Keratinocyte (primary cell): ENCODE data around the gene SOWAHA. TPM values are rescaled to one million over a fixed set of nuclear protein-coding genes. Genes with fewer than 3 reads are reported as not detected.
A peak's percentile ranks its signal among the peaks of the same experiment; 100 is the strongest.

ENCODE experiments used
- DNase-seq: peaks from one replicate; pipeline ENCODE4 v3.0.0-alpha.2; 2011; ENCODE audit warnings: low read depth, missing footprints, low spot score
- FAIRE-seq: peaks from 2 replicates; lab custom pipeline; 2011; peaks lifted over from hg19 to GRCh38; lab: Jason Lieb, UNC
- H2AFZ ChIP-seq: 2 replicates; pipeline ENCODE4 v1.6.0; 2012; ENCODE audit warnings: low read length, control low read depth, inconsistent platforms; ENCODE audit not compliant: control insufficient read depth
- H3K27ac ChIP-seq: 2 replicates; pipeline ENCODE4 v1.5.1; 2011; ENCODE audit warnings: low read length; ENCODE audit not compliant: control insufficient read depth, insufficient read depth
- H3K27me3 ChIP-seq: 3 replicates; pipeline ENCODE4 v1.6.0; 2011; ENCODE audit warnings: low read length; ENCODE audit not compliant: control insufficient read depth, insufficient read depth; ENCODE audit errors: extremely low read depth
- H3K36me3 ChIP-seq, 2 experiments: 2 replicates in 1 of 2; 3 replicates in 1 of 2; pipeline ENCODE4 v1.5.1; 2011; ENCODE audit warnings: low read length in 2 of 2, mild to moderate bottlenecking in 1 of 2; ENCODE audit not compliant: control insufficient read depth in 2 of 2, insufficient read depth in 2 of 2; ENCODE audit errors: extremely low read depth in 1 of 2
- H3K4me1 ChIP-seq: 3 replicates; pipeline ENCODE4 v1.5.1; 2011; ENCODE audit warnings: low read length; ENCODE audit not compliant: control insufficient read depth, insufficient read depth; ENCODE audit errors: extremely low read depth
- H3K4me2 ChIP-seq: 3 replicates; pipeline ENCODE4 v1.6.0; 2011; ENCODE audit warnings: low read depth, low read length; ENCODE audit not compliant: control insufficient read depth, insufficient read depth; ENCODE audit errors: extremely low read depth
- H3K4me3 ChIP-seq, 3 experiments: fragments of 200-600 bp in 1 of 3; sonication (generic) in 1 of 3; 2 replicates in 2 of 3; 3 replicates in 1 of 3; pipeline ENCODE4 v1.5.1; 2011 to 2016; ENCODE audit warnings: low read length in 3 of 3, mild to moderate bottlenecking in 3 of 3, control low read depth in 2 of 3, inconsistent platforms in 1 of 3, low read depth in 1 of 3, mixed read lengths in 1 of 3, mixed run types in 1 of 3, moderate library complexity in 1 of 3; ENCODE audit not compliant: control insufficient read depth in 2 of 3, insufficient read depth in 2 of 3; ENCODE audit errors: extremely low read depth in 1 of 3
- H3K79me2 ChIP-seq: 2 replicates; pipeline ENCODE4 v1.6.0; 2012; ENCODE audit warnings: low read length; ENCODE audit not compliant: control insufficient read depth, insufficient read depth
- H3K9ac ChIP-seq: 3 replicates; pipeline ENCODE4 v1.6.0; 2011; ENCODE audit warnings: low read length; ENCODE audit not compliant: control insufficient read depth, insufficient read depth; ENCODE audit errors: extremely low read depth
- H3K9me1 ChIP-seq: 3 replicates; pipeline ENCODE4 v1.6.0; 2011; ENCODE audit warnings: low read length; ENCODE audit not compliant: control insufficient read depth, insufficient read depth; ENCODE audit errors: extremely low read depth
- H3K9me3 ChIP-seq: 2 replicates; pipeline ENCODE4 v1.5.1; 2012; ENCODE audit warnings: low read depth, low read length; ENCODE audit not compliant: control insufficient read depth
- H4K20me1 ChIP-seq: 3 replicates; pipeline ENCODE4 v1.6.0; 2011; ENCODE audit warnings: low read length; ENCODE audit not compliant: control insufficient read depth, insufficient read depth; ENCODE audit errors: extremely low read depth
- EZH2 ChIP-seq: IDR thresholded peaks from one replicate; pipeline ENCODE4 v1.6.1; 2012; ENCODE audit warnings: inconsistent platforms, mild to moderate bottlenecking, low read length, moderate library complexity
- dilution Hi-C: fragments of 300-500 bp; cut with MboI; formaldehyde crosslinking; loops from one replicate; pipeline ENCODE4 v1.7.0; 2020; ENCODE audit warnings: low sequenced_read_pairs; ENCODE audit not compliant: extremely low pct_ligation_motif_present
- polyA plus RNA-seq, 5 experiments: library from polyadenylated mRNA; depleted of rRNA in 3 of 5; stranded (reverse) in 3 of 5; stranded (forward) in 1 of 5; unstranded in 1 of 5; fragments of >200 nt; gene quantifications; 1 replicate in 1 of 5; 2 replicates in 3 of 5; 3 replicates in 1 of 5; pipeline versions ENCODE4 v1.2.1 to v1.2.3, GENCODE V29; 2011 to 2012; ENCODE audit warnings: missing spikeins in 2 of 5, low read depth in 1 of 5, low replicate concordance in 1 of 5
- TF ChIP-seq, protein P1 (sequence below), 3 experiments: IDR thresholded peaks in 1 of 3; conservative IDR thresholded peaks in 1 of 3; optimal IDR thresholded peaks in 1 of 3; 2 replicates in 2 of 3; 3 replicates in 1 of 3; pipeline versions ENCODE3 to v1.5.1; 2011; ENCODE audit warnings: low read length in 3 of 3, mild to moderate bottlenecking in 3 of 3, moderate library complexity in 2 of 3, control low read depth in 1 of 3, inconsistent platforms in 1 of 3; ENCODE audit not compliant: insufficient read depth in 2 of 3; ENCODE audit errors: extremely low read depth in 1 of 3

SOWAHA gene
- polyA plus RNA-seq, 1 donor (not counting 4 experiments of a cell fraction or from before 2014, with no cell fraction given): not detected

DNA sequence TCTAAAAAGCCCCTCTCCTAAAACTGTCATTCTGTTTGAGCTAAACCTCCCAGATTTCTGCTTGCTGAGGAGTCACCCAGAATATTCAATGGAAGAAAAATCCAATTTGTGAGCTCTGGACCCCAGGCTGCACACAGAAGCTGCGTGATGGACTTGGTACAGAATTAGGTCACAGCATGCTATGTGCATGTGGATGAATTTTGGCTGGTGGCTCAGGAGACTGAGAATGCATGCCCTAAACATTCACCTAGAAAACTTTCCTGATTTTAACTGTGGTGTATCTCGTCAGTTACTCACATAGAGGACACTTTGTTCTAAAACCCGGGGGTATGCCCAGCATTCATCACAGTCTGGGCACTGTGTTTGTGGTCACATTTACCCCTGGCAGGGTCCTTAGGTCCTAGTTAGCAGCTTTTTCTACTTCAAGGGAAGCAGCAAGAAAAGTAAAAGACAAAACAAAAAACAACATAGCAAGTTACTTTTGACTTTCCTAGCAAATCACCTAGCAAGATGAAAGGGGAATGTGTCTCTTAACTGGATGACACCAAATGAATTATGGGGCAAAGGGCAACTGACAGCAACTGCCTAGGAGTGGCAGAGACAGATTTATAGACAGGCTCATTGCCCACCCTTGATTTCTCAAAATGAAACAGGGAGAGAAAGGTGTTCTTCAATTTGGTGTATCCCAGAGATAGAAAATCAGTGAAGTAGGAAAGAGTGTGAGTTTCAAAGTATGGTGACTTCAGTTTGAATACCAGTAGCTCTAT is 25.6 kb downstream of the SOWAHA start:
- TF ChIP-seq, protein P1, sequence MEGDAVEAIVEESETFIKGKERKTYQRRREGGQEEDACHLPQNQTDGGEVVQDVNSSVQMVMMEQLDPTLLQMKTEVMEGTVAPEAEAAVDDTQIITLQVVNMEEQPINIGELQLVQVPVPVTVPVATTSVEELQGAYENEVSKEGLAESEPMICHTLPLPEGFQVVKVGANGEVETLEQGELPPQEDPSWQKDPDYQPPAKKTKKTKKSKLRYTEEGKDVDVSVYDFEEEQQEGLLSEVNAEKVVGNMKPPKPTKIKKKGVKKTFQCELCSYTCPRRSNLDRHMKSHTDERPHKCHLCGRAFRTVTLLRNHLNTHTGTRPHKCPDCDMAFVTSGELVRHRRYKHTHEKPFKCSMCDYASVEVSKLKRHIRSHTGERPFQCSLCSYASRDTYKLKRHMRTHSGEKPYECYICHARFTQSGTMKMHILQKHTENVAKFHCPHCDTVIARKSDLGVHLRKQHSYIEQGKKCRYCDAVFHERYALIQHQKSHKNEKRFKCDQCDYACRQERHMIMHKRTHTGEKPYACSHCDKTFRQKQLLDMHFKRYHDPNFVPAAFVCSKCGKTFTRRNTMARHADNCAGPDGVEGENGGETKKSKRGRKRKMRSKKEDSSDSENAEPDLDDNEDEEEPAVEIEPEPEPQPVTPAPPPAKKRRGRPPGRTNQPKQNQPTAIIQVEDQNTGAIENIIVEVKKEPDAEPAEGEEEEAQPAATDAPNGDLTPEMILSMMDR (optimal IDR thresholded peaks at IDR 0.05 in 1 of 3, IDR thresholded peaks at IDR 0.05 in 1 of 3, conservative IDR thresholded peaks at IDR 0.05 in 1 of 3; ENCODE audit: extremely low read depth in 1 of 3, insufficient read depth in 2 of 3, low read length in 3 of 3): no peak
- TF ChIP-seq EZH2: no peak
- H3K27me3 ChIP-seq: no peaks in the 10 kb centered on the region
- H2AFZ ChIP-seq: no peak overlapping the region
- no peak overlapping the region for H3K9ac ChIP-seq
- no peaks in the 10 kb centered on the region for H3K9me3 ChIP-seq
- no peaks in the 10 kb centered on the region for H3K36me3 ChIP-seq
- no peak overlapping the region for H3K4me3 ChIP-seq
- FAIRE-seq (no peak), DNase-seq (no peak)
- H3K79me2 ChIP-seq: no peaks in the 10 kb centered on the region
- no peak overlapping the region for H3K4me2 ChIP-seq
- H3K27ac ChIP-seq: no peak overlapping the region
- dilution Hi-C loops: no loop called here
- no peaks in the 10 kb centered on the region for H3K9me1 ChIP-seq
- H4K20me1 ChIP-seq: no peaks in the 10 kb centered on the region
- H3K4me1 ChIP-seq: peaks cover 12% of the 10 kb centered on the region

DNA sequence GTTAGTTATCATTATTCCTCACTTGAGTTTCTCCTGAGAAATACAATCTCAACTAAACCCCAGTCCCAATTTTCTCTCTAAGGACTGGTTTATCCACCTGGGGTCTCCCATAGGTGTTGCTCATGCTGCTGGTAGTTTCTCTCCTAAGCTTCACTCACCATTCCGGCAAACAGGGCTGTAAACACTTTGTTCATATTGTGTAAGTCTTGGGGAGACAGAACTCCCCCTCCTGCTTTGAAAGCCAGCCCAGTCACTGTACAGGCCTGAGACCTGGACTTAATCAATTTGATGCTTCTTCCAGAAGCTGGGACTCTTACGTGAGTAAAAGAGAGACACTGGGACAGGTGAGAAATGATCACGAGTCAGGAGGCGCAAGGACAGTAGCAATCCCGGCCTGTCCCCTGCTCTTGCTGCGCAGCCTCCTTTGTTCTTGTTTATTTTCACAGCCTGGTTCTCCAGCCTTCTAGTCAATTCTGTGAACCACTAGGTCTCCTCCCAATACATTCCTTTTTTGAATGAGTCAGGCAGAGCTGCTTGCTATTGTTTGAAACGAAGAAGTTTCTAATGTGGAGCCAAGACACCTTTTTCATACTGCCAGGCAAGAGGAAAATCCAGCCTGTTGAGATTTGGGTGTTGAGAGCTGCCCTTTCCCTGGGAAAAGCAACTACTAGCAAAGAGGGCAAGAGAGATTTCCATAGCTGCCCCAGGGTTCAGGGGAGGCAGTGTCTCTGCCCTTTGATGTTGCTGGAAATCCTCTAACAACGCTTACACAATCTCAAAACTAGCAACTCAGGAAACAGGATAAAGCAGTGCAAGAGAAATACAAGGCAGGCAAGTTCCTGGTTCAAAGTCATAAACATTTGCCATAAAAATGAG is 26.6 kb downstream of the SOWAHA start:
- H3K9me3 ChIP-seq: no peaks in the 10 kb centered on the region
- H3K27ac ChIP-seq: no peak overlapping the region
- TF ChIP-seq, protein P1 (optimal IDR thresholded peaks at IDR 0.05 in 1 of 3, IDR thresholded peaks at IDR 0.05 in 1 of 3, conservative IDR thresholded peaks at IDR 0.05 in 1 of 3; ENCODE audit: extremely low read depth in 1 of 3, insufficient read depth in 2 of 3, low read length in 3 of 3): no peak
- no peak for TF ChIP-seq EZH2
- H3K27me3 ChIP-seq: no peaks in the 10 kb centered on the region
- no peaks in the 10 kb centered on the region for H3K9me1 ChIP-seq
- no peak overlapping the region for H3K4me3 ChIP-seq
- H3K4me1 ChIP-seq: peaks cover 12% of the 10 kb centered on the region
- FAIRE-seq (no peak), DNase-seq (no peak)
- peak overlapping the region; percentile 63 for H2AFZ ChIP-seq
- H3K36me3 ChIP-seq: no peaks in the 10 kb centered on the region
- H3K4me2 ChIP-seq: no peak overlapping the region
- H3K9ac ChIP-seq: no peak overlapping the region
- dilution Hi-C loops: no loop called here
- no peaks in the 10 kb centered on the region for H4K20me1 ChIP-seq
- H3K79me2 ChIP-seq: no peaks in the 10 kb centered on the region
